Smooth muscle cell (in vitro differentiated cells): ENCODE results near the gene CELA2A. TPM values are rescaled to one million over a fixed set of nuclear protein-coding genes. Genes with fewer than 3 reads are reported as not detected.

Source experiments
- DNase-seq: peaks from one replicate; lab custom pipeline; 2025; ENCODE audit not compliant: unreplicated experiment; lab: John Stamatoyannopoulos, UW
- H2AFZ ChIP-seq: fragments of 200-600 bp; sonication (generic); 2 replicates; pipeline ENCODE4 v1.6.0; 2016; ENCODE audit warnings: antibody characterized with exemption, low read depth, mild to moderate bottlenecking
- H3F3A ChIP-seq: fragments of 200-600 bp; sonication (generic); 2 replicates; pipeline ENCODE4 v1.6.0; 2017; ENCODE audit warnings: antibody characterized with exemption, low read depth
- H3K27ac ChIP-seq: fragments of 200-600 bp; sonication (generic); 2 replicates; pipeline ENCODE4 v1.5.1; 2016; ENCODE audit warnings: low read depth, mild to moderate bottlenecking
- H3K27me3 ChIP-seq: fragments of 200-600 bp; sonication (generic); 2 replicates; pipeline ENCODE4 v1.6.1; 2016; ENCODE audit warnings: low read depth, mild to moderate bottlenecking
- H3K36me3 ChIP-seq: fragments of 200-600 bp; sonication (generic); 2 replicates; pipeline ENCODE4 v1.5.1; 2016; ENCODE audit warnings: low read depth
- H3K4me1 ChIP-seq: fragments of 200-600 bp; sonication (generic); 2 replicates; pipeline ENCODE4 v1.5.1; 2016; ENCODE audit warnings: low read depth
- H3K4me2 ChIP-seq: fragments of 200-600 bp; sonication (generic); 2 replicates; pipeline ENCODE4 v1.6.0; 2016; ENCODE audit warnings: mild to moderate bottlenecking
- H3K4me3 ChIP-seq: fragments of 200-600 bp; sonication (generic); 2 replicates; pipeline ENCODE4 v1.5.1; 2016; ENCODE audit warnings: mild to moderate bottlenecking
- H3K79me2 ChIP-seq: fragments of 200-600 bp; sonication (generic); 2 replicates; pipeline ENCODE4 v1.6.0; 2016; ENCODE audit warnings: low read depth, mild to moderate bottlenecking
- H3K9ac ChIP-seq: fragments of 200-600 bp; sonication (generic); 2 replicates; pipeline ENCODE4 v1.6.0; 2016; ENCODE audit warnings: low read depth
- H3K9me3 ChIP-seq: fragments of 200-600 bp; sonication (generic); replicated peaks from 2 replicates; pipeline ENCODE4 v1.5.1; 2016; ENCODE audit warnings: low read depth
- H4K20me1 ChIP-seq: fragments of 200-600 bp; sonication (generic); 2 replicates; pipeline ENCODE4 v1.6.0; 2016; ENCODE audit warnings: low read depth
- CTCF ChIP-seq: fragments of 200-600 bp; sonication (generic); IDR thresholded peaks from 2 replicates; pipeline ENCODE4 v1.5.1; 2017; ENCODE audit warnings: borderline replicate concordance, mild to moderate bottlenecking, antibody characterized with exemption; ENCODE audit not compliant: insufficient read depth, poor library complexity, severe bottlenecking
- WGBS: methylation state at CpG from one replicate; pipeline ENCODE4 v1.1.7; 2016; ENCODE audit warnings: low lambda C conversion rate; 5-methylcytosine and 5-hydroxymethylcytosine counted together
- polyA plus RNA-seq: library from polyadenylated mRNA; unstranded; fragments of >200 nt; fragmentation: Nextera tagmentation; extraction: Ambion mirVana; gene quantifications from 2 replicates; pipeline ENCODE4 v1.2.1, GENCODE V29; 2016
- total RNA-seq: library from RNA; depleted of rRNA; stranded (reverse); fragments of >200 nt; gene quantifications from 2 replicates; pipeline ENCODE4 v1.2.3, GENCODE V29; 2014

CELA2A gene
- total and polyA plus RNA-seq, 2 experiments from 2014 or later: 2.6 TPM; not detected in 1

GRCh38 chr1:15501208-15502032 lies 44.9 kb downstream of the CELA2A start:
- no peaks in the 10 kb centered on the region for H3K4me1 ChIP-seq
- H3K36me3 ChIP-seq: no peaks in the 10 kb centered on the region
- H3F3A ChIP-seq: no peaks in the 10 kb centered on the region
- peak; percentile 87 for TF ChIP-seq CTCF
- H3K27me3 ChIP-seq: no peaks in the 10 kb centered on the region
- H3K9me3 ChIP-seq: no peaks in the 10 kb centered on the region
- no peak overlapping the region for H3K4me2 ChIP-seq
- no peaks in the 10 kb centered on the region for H3K79me2 ChIP-seq
- H3K27ac ChIP-seq: no peak overlapping the region
- peak; percentile 2 for DNase-seq
- 60% methylated on average over 17 of the region's 17 CpGs for WGBS
- no peak overlapping the region for H3K9ac ChIP-seq
- H2AFZ ChIP-seq: no peak overlapping the region
- H3K4me3 ChIP-seq: no peak overlapping the region
- no peaks in the 10 kb centered on the region for H4K20me1 ChIP-seq

GRCh38 chr1:15504436-15504835 lies 47.9 kb downstream of the CELA2A start:
- H3K4me2 ChIP-seq: no peak overlapping the region
- no peak overlapping the region for H3K27ac ChIP-seq
- no peaks in the 10 kb centered on the region for H3K36me3 ChIP-seq
- H3K4me3 ChIP-seq: no peak overlapping the region
- no peaks in the 10 kb centered on the region for H4K20me1 ChIP-seq
- H2AFZ ChIP-seq: no peak overlapping the region
- H3K79me2 ChIP-seq: no peaks in the 10 kb centered on the region
- H3K9ac ChIP-seq: no peak overlapping the region
- no peaks in the 10 kb centered on the region for H3K4me1 ChIP-seq
- no peak for DNase-seq
- no peaks in the 10 kb centered on the region for H3K27me3 ChIP-seq
- H3K9me3 ChIP-seq: no peaks in the 10 kb centered on the region
- TF ChIP-seq CTCF: no peak
- H3F3A ChIP-seq: no peaks in the 10 kb centered on the region
- WGBS: 98% methylated on average over 4 of the region's 4 CpGs

GRCh38 chr1:15506831-15507230 lies 50.3 kb downstream of the CELA2A start:
- H3K36me3 ChIP-seq: no peaks in the 10 kb centered on the region
- no peak overlapping the region for H3K4me2 ChIP-seq
- H2AFZ ChIP-seq: no peak overlapping the region
- DNase-seq: no peak
- no peaks in the 10 kb centered on the region for H3K27me3 ChIP-seq
- no peak overlapping the region for H3K4me3 ChIP-seq
- H3K4me1 ChIP-seq: no peaks in the 10 kb centered on the region
- TF ChIP-seq CTCF: no peak
- H4K20me1 ChIP-seq: no peaks in the 10 kb centered on the region
- 96% methylated on average over 17 of the region's 17 CpGs for WGBS
- H3K9me3 ChIP-seq: no peaks in the 10 kb centered on the region
- no peaks in the 10 kb centered on the region for H3F3A ChIP-seq
- no peak overlapping the region for H3K27ac ChIP-seq
- no peaks in the 10 kb centered on the region for H3K79me2 ChIP-seq
- H3K9ac ChIP-seq: no peak overlapping the region

- Histone ChIP-seq H3K9me3 (no peaks in the 10 kb centered on the region), H3K27ac (no peak overlapping the region), H4K20me1 (no peaks in the 10 kb centered on the region), H3K4me1 (no peaks in the 10 kb centered on the region), H3K79me2 (no peaks in the 10 kb centered on the region), H3K27me3 (no peaks in the 10 kb centered on the region), H2AFZ (no peak overlapping the region), H3K4me3 (no peak overlapping the region), H3K4me2 (no peak overlapping the region), H3F3A (no peaks in the 10 kb centered on the region), H3K36me3 (no peaks in the 10 kb centered on the region), H3K9ac (no peak overlapping the region)
- DNase-seq: no peak
- 84% methylated on average over 5 of the region's 5 CpGs for WGBS
- TF ChIP-seq CTCF: no peak
These were observed 50.7 kb downstream of the CELA2A start for GRCh38 chr1:15507278-15507677.
